Measurements from ENCODE around the gene KLHL40.

- no peak for TF ChIP-seq POLR2A (IDR thresholded peaks at IDR 0.05; ENCODE audit: low read depth)
- TF ChIP-seq CTCF (IDR thresholded peaks at IDR 0.05) = no peak
- peak in 1 of 2 donors; percentile 2 for TF ChIP-seq POLR2AphosphoS5 (IDR thresholded peaks at IDR 0.05)
- TF ChIP-seq EP300 (IDR thresholded peaks at IDR 0.05) = no peak
These were observed 31.6 kb upstream of the KLHL40 start, which contains the start of gene ZBTB47 for GRCh38 chr3:42653560-42654330.

Data from esophagus muscularis mucosa (tissue), 4 donors.